Fibroblast of upper back skin (primary cell): ENCODE data around the gene CD63.

Source experiments
- DNase-seq: peaks from one replicate; pipeline ENCODE4 v3.0.0-alpha.2; 2013

CD63 gene

GRCh38 chr12:55738123-55739024 lies 9.6 kb upstream of the CD63 start:
- peak; percentile 87 for DNase-seq

- DNase-seq: no peak
Observed at GRCh38 chr12:55737581-55738122, 8.8 kb upstream of the CD63 start.

- peak; percentile 66 for DNase-seq
Observed at GRCh38 chr12:55736780-55737580, 8.2 kb upstream of the CD63 start.

GRCh38 chr12:55736076-55736475 lies 7.3 kb upstream of the CD63 start:
- DNase-seq: no peak

- no peak for DNase-seq
Observed at GRCh38 chr12:55734595-55734994, 5.8 kb upstream of the CD63 start.

- DNase-seq: no peak
Observed at GRCh38 chr12:55733858-55734257, 5.0 kb upstream of the CD63 start.

- DNase-seq: no peak
Observed at GRCh38 chr12:55733021-55733555, 4.3 kb upstream of the CD63 start.

GRCh38 chr12:55732288-55732687 lies 3.5 kb upstream of the CD63 start:
- no peak for DNase-seq

- peak; percentile 58 for DNase-seq
Observed at GRCh38 chr12:55729819-55730818, 1.3 kb upstream of the CD63 start.

- DNase-seq: peak; percentile 71
Observed at GRCh38 chr12:55728186-55728938, 447 bp downstream of the CD63 start.

GRCh38 chr12:55727643-55728185 lies 1.1 kb downstream of the CD63 start:
- no peak for DNase-seq

- no peak for DNase-seq
Observed at GRCh38 chr12:55726971-55727370, 1.8 kb downstream of the CD63 start.

GRCh38 chr12:55725556-55725955 lies 3.3 kb downstream of the CD63 start:
- DNase-seq: no peak

GRCh38 chr12:55724940-55725309 lies 3.9 kb downstream of the CD63 start:
- DNase-seq: no peak

- peak; percentile 64 for DNase-seq
Observed at GRCh38 chr12:55724226-55724939, 4.4 kb downstream of the CD63 start.

GRCh38 chr12:55723516-55724225 lies 5.1 kb downstream of the CD63 start:
- DNase-seq: no peak

- no peak for DNase-seq
Observed at GRCh38 chr12:55722948-55723347, 5.9 kb downstream of the CD63 start.

- DNase-seq: no peak
Observed at GRCh38 chr12:55721601-55722213, 7.1 kb downstream of the CD63 start.

- DNase-seq: peak; percentile 84
Observed at GRCh38 chr12:55720894-55721444, 7.8 kb downstream of the CD63 start.
